Right atrium auricular region (tissue), 2 donors: ENCODE results near the gene TGFB1I1. TPM values are rescaled to one million over a fixed set of nuclear protein-coding genes. Genes with fewer than 3 reads are reported as not detected.

Source experiments
- DNase-seq: peaks from one replicate; pipeline ENCODE4 v3.0.0-alpha.2; 2019; ENCODE audit warnings: low spot score
- H3K27ac ChIP-seq, 2 donors: fragments of 200-600 bp; sonication (generic); 1 replicate in 1 of 2; 2 replicates in 1 of 2; pipeline ENCODE4 v1.5.1; 2016 to 2019
- H3K27me3 ChIP-seq, 2 donors: fragments of 200-600 bp; sonication (generic); one replicate each; pipeline versions ENCODE4 v1.5.1 to v1.6.0; 2017 to 2019
- H3K36me3 ChIP-seq: fragments of 200-600 bp; sonication (generic); one replicate; pipeline ENCODE4 v1.5.1; 2016
- H3K4me1 ChIP-seq, 2 donors: fragments of 200-600 bp; sonication (generic); one replicate each; pipeline versions ENCODE4 v1.5.1 to v1.6.0; 2017 to 2019
- H3K4me3 ChIP-seq, 2 donors: fragments of 200-600 bp; sonication (generic); 1 replicate in 1 of 2; 2 replicates in 1 of 2; pipeline ENCODE4 v1.5.1; 2017 to 2019; ENCODE audit warnings: mild to moderate bottlenecking in 1 of 2, moderate library complexity in 1 of 2
- H3K9me3 ChIP-seq, 2 donors: fragments of 200-600 bp; sonication (generic); one replicate each; pipeline ENCODE4 v1.5.1; 2019
- CTCF ChIP-seq, 2 donors: fragments of 200-600 bp; sonication (generic); IDR thresholded peaks; one replicate each; pipeline ENCODE4 v1.5.1; 2019; ENCODE audit warnings: antibody characterized with exemption in 2 of 2
- total RNA-seq, 2 donors: library from RNA; depleted of rRNA; stranded (reverse); fragments of >200 nt; gene quantifications; one replicate each; pipeline ENCODE4 v1.1.0, GENCODE V29; 2016

TGFB1I1 gene
- total RNA-seq, 2 donors from 2014 or later, result 23.4 to 84.7 TPM

- Histone ChIP-seq H3K27ac (peak overlapping the region; percentile 98), H3K4me1 (peaks cover 0 to 73% of the 10 kb centered on the region in 2 donors), H3K9me3 (no peaks in the 10 kb centered on the region), H3K36me3 (peaks cover 4% of the 10 kb centered on the region), H3K4me3 (peak overlapping the region in 1 of 2 donors; percentile 73), H3K27me3 (no peaks in the 10 kb centered on the region)
- TF ChIP-seq CTCF (IDR thresholded peaks at IDR 0.05), result no peak
- DNase-seq, result no peak
Observed at GRCh38 chr16:31456988-31457360, 15.0 kb upstream of the TGFB1I1 start.

- H3K4me1 ChIP-seq, result peaks cover 0 to 60% of the 10 kb centered on the region in 2 donors
- DNase-seq, result no peak
- no peaks in the 10 kb centered on the region for H3K27me3 ChIP-seq
- peak overlapping the region; percentile 98 for H3K27ac ChIP-seq
- H3K9me3 ChIP-seq, result no peaks in the 10 kb centered on the region
- peaks cover 15% of the 10 kb centered on the region for H3K36me3 ChIP-seq
- H3K4me3 ChIP-seq, result peak overlapping the region; percentile 73 to 76
- peak in 1 of 2 donors; percentile 29 for TF ChIP-seq CTCF (IDR thresholded peaks at IDR 0.05)
Observed at GRCh38 chr16:31458073-31458843, 13.7 kb upstream of the TGFB1I1 start.

GRCh38 chr16:31458844-31459686 is 12.9 kb upstream of the TGFB1I1 start, which contains the start of gene ARMC5:
Gene ARMC5 (plus strand): TSS chr16:31459501. CDS start chr16:31459525, 24 bp downstream.
- Histone ChIP-seq H3K27me3 (no peaks in the 10 kb centered on the region), H3K4me1 (peaks cover 0 to 52% of the 10 kb centered on the region in 2 donors), H3K9me3 (no peaks in the 10 kb centered on the region), H3K4me3 (peak within 1 kb of the TSS; percentile 73 to 76), H3K36me3 (peaks cover 22% of the 10 kb centered on the region), H3K27ac (peak within 1 kb of the TSS; percentile 98)
- peak; percentile 98 for DNase-seq
- TF ChIP-seq CTCF (IDR thresholded peaks at IDR 0.05), result peak; percentile 57 to 81

- H3K36me3 ChIP-seq, result peaks cover 30% of the 10 kb centered on the region
- no peaks in the 10 kb centered on the region for H3K9me3 ChIP-seq
- peak; percentile 100 for DNase-seq
- peak overlapping the region; percentile 73 to 76 for H3K4me3 ChIP-seq
- no peak for TF ChIP-seq CTCF (IDR thresholded peaks at IDR 0.05)
- peaks cover 0 to 43% of the 10 kb centered on the region in 2 donors for H3K4me1 ChIP-seq
- H3K27me3 ChIP-seq, result no peaks in the 10 kb centered on the region
- H3K27ac ChIP-seq, result peak overlapping the region; percentile 98
Observed at GRCh38 chr16:31459687-31460581, 12.0 kb upstream of the TGFB1I1 start.

- Histone ChIP-seq H3K9me3 (no peaks in the 10 kb centered on the region), H3K27ac (peak overlapping the region; percentile 58 to 98), H3K4me1 (peaks cover 0 to 36% of the 10 kb centered on the region in 2 donors), H3K27me3 (no peaks in the 10 kb centered on the region), H3K4me3 (peak overlapping the region; percentile 34 to 73), H3K36me3 (peaks cover 34% of the 10 kb centered on the region)
- DNase-seq, result no peak
- TF ChIP-seq CTCF (IDR thresholded peaks at IDR 0.05), result peak; percentile 28 to 61
Observed at GRCh38 chr16:31460582-31461002, 11.4 kb upstream of the TGFB1I1 start.
